Ureter (tissue), 1 donor: ENCODE measurements around the gene TYROBP. TPM values are rescaled to one million over a fixed set of nuclear protein-coding genes. Genes with fewer than 3 reads are reported as not detected.
"Not testable (repeated sequence)": the region's sequence is repeated elsewhere in the genome, so short reads cannot be mapped to it uniquely, and the experiment has no call there.

ENCODE experiments used
- DNase-seq: peaks from one replicate; pipeline ENCODE4 v3.0.0-alpha.2; 2020; ENCODE audit warnings: low spot score
- total RNA-seq: library from RNA; stranded (reverse); gene quantifications from one replicate; pipeline ENCODE4 v1.2.4, GENCODE V29; 2023
- donor health status: DM: yes; HTN: yes; CAD: no.

The TYROBP gene
- total RNA-seq: 18.7 TPM

- no peak for DNase-seq
Observed at GRCh38 chr19:35908010-35908441, at the start of gene TYROBP. Gene TYROBP, minus strand, starts transcription at chr19:35908295. Its CDS starts 67 bp downstream, at chr19:35908228.

GRCh38 chr19:35957411-35957810 is 49.3 kb upstream of the TYROBP start:
- DNase-seq: not testable (repeated sequence)

- no peak for DNase-seq
Observed at GRCh38 chr19:35955881-35956634, 48.0 kb upstream of the TYROBP start.

- no peak for DNase-seq
Observed at GRCh38 chr19:35949131-35949530, 41.0 kb upstream of the TYROBP start.

- no peak for DNase-seq
Observed at GRCh38 chr19:35946203-35946602, 38.1 kb upstream of the TYROBP start.

GRCh38 chr19:35945121-35945790 is 37.2 kb upstream of the TYROBP start:
- DNase-seq: no peak

- no peak for DNase-seq
Observed at GRCh38 chr19:35944556-35944955, 36.5 kb upstream of the TYROBP start.

- DNase-seq: no peak
Observed at GRCh38 chr19:35943321-35944301, 35.5 kb upstream of the TYROBP start.

GRCh38 chr19:35942235-35942634 is 34.1 kb upstream of the TYROBP start:
- no peak for DNase-seq

- no peak for DNase-seq
Observed at GRCh38 chr19:35940839-35941238, 32.7 kb upstream of the TYROBP start.

GRCh38 chr19:35940078-35940775 is 32.1 kb upstream of the TYROBP start:
- no peak for DNase-seq

- no peak for DNase-seq
Observed at GRCh38 chr19:35939307-35940077, 31.4 kb upstream of the TYROBP start.

GRCh38 chr19:35938282-35939224 is 30.5 kb upstream of the TYROBP start:
- no peak for DNase-seq

- no peak for DNase-seq
Observed at GRCh38 chr19:35937345-35938281, 29.5 kb upstream of the TYROBP start.

- DNase-seq: no peak
Observed at GRCh38 chr19:35936738-35937268, 28.7 kb upstream of the TYROBP start.

- peak; percentile 57 for DNase-seq
Observed at GRCh38 chr19:35935911-35936737, 28.0 kb upstream of the TYROBP start, which contains the start of gene LRFN3. Gene LRFN3, plus strand, starts transcription at chr19:35936374. Its CDS starts 3,052 bp downstream, at chr19:35939426.
